ENCODE measurements around the gene IL1B. TPM values are rescaled to one million over a fixed set of nuclear protein-coding genes. Genes with fewer than 3 reads are reported as not detected.
"Not testable (repeated sequence)": the region's sequence is repeated elsewhere in the genome, so short reads cannot be mapped to it uniquely, and the experiment has no call there.

Gene IL1B
- total RNA-seq, 1 donor from 2014 or later, result not detected

DNA sequence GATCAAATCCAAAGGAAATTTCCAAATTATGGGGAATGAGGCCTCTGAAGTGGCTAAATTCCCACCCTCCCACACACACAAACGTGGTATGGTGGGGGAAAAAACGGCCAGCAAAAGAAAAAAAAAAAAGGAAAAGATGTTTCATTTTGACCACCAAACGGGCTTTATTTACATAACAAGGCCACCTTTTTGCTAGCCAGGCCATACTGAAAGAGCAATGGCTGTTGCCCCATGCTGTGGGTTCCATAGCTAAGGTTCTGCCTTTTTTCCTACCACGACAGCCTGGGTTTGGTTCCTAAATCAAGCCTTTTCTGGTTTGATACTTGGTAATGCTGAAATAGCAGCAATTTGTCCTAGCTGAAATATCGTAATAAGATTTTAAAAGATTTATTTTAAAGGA lies 14.0 kb upstream of the IL1B start:
- no peak for DNase-seq (ENCODE audit: low read depth)

DNA sequence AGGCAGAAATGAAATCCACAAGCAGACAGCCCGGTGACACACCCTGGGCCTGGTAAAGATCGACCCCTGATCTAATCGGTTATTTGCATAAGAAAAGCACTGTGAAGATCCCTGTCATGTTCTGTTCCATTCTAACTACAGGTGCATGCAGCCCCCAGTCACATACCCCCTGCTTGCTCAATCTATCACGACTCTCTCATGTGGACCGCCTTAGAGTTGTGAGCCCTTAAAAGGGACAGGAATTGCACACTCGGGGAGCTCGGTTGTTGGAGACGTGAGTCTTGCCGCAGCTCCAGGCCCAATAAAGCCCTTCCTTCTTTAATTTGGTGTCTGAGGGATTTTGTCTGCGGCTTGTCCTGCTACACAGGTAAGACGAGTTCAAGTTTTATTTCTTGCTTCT lies 13.4 kb upstream of the IL1B start:
- no peak for DNase-seq (ENCODE audit: low read depth)

DNA sequence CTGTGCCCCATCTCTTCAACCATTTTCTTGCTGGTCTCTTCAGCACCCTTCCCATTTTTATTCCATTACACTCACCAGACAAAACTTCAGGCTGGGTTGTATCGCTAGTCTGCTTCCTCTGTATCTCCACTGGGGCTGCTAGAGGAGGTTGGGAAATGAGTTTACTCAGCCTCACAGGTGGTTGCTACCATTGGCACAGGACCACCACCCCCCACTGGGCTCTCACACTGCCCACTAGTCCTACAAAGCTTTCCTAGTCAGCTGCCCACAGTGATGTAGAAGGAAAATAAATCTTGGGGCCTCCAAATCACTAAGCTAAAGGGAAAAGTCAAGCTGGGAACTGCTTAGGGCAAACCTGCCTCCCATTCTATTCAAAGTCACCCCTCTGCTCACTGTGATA lies 12.3 kb upstream of the IL1B start:
- no peak for DNase-seq (ENCODE audit: low read depth)

DNA sequence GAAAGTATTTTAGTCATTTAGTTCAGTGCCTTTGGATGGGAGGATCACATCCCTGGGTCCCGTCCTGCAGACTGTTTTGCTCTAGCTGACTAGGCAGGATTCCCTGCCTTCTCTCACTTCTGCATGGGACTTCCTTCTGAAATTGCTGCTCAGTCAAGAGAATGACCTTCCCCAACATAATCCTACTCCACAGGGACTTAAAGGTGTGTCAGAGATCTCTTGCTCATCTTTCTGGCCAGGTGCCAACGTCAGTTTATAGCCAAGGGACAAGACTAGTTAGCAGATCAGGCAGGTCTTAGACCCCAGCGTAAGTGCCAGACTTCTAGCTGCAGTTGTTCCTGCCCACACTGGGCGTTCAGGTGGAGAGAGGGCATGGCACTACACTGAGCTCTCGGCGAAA lies 9.5 kb upstream of the IL1B start:
- no peak for DNase-seq (ENCODE audit: low read depth)

DNA sequence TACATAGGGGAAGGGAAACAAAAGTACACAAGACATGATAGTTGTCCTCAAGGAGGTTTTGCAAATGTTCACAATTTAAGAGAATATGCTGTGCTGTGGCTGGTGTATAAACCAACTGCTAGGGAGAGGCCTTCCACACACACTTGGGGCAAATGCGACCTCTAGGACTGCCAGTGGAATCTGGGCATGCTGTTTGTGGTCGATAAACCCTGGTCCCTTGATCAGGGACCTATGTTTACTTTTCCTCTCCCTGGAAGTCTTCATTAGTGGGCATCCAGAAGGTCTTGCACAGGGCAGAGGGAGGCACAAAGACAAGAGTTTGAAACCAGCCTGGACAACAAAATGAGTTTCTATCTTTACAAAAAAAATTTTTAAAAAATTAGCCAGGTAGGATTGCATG lies 7.3 kb upstream of the IL1B start:
- DNase-seq (ENCODE audit: low read depth), result no peak

DNA sequence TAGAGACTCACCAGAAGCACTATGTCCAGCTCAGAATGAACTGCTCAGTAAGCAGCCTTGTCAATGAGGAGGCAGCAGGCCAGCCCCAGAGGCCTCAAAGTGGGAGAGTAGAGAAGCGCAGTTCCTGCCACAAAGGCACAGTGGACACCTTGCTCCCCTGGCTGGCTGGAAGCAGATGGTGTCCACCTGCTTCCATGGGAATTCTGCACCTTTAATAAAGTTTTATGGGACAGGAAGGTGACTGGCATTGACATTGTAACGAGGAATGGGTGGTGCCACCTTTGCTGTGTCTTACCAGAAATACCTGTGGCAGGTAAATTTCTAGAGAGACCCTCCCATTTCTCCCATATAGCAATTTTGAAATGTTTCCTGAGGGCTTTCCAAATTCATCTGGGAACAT lies 6.7 kb upstream of the IL1B start:
- DNase-seq (ENCODE audit: low read depth), result no peak

DNA sequence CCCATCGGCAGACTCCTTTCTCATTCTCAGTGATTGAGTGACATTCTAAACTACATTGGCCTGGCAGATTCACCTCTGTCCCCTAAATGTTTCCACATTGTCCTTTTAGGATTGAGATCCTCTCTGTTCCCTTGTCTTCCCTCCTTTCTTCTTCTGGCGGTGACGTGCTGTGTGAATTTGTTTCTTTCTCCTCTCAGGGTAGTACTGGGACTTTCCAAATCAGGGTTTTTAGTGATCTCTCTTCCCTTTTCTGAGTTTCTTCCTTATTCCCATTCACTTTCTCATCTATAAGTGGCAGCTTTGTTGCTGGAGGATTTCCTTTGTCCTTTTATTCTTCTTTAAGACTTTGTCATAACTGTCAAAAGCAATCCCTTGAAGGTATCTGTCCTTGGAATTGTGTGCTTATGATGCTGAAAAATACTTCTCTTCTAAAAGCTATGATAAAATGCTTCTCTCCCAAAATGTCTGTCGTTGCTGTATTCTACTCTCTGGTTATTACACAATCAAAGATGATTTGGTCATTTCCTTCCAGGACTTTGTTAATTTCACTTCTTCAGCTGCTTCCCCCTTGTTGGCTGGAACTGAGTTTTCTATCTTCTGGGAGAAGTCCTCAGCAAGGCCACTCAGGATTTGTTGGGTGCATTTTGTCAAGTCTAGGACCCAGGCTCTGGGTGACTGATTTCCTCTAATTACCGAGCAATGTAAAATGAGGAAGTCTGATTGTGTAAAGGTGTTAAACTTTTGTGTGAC lies 4.9 kb upstream of the IL1B start:
- DNase-seq (ENCODE audit: low read depth), result no peak

DNA sequence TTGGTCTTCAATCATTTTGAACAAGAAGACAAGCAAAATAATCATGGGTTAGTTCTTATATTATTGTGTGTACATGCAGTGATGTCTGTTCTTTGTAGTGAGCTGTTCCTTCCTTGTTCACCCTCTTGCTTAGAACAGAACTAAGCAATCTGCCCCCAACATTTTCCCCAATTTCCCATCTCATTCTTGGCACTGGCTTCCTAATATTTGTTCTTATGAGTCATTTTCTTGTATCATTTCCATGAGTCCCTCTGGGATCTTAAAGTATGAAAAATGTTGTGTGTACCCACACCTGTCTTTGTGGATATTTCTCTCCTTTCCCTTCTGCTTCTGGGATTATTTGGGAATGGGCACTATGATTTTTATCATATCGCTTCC lies 3.5 kb upstream of the IL1B start:
- DNase-seq (ENCODE audit: low read depth), result no peak

DNA sequence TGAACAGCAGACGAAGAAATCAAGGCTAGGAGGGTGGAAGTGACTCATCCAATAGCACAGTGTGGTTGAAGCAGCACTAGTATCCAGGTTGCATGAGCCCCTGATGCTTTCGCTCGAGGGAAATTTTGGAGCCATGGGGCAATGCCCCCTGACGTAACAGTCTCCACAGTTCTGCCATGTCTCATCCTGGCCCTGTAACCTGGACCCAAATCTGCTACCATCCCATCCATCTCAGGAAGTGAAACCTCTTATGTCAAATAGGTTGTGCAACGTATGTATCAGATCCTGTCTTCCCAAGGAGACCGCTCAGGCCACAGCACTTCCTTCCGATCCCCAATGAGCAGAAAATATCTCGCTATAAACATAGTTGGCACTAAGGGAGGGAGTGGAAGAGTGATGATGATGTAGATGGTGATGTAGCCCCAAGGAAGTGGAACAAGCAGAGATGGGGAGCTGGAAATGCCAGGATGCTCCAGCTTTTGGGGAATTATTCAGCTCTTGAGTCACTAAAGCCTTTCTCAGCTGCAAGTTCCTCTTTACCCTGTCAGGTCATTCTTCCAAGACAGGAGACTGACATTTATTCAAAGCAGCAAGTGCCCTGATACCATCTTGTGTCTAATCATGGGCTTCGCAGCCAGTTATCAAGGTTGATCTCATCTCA lies 3.0 kb upstream of the IL1B start:
- DNase-seq (ENCODE audit: low read depth), result no peak

DNA sequence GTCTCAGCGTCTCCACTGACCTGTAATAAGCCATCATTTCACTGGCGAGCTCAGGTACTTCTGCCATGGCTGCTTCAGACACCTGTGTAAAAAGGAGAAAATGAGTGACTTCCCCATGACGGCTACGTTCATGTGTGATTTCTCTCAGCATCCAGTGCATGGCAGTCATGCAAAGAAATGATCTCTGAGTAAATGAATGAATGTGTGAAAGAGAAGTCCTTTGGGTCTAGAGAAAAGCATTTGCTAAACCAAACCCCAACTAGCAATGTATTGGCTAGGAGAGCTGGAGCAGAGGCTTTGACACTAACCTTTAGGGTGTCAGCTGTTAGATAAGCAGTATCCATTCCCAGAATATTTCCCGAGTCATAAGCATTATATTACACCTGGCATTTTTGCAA lies 417 bp downstream of the IL1B start:
- DNase-seq (ENCODE audit: low read depth), result no peak

DNA sequence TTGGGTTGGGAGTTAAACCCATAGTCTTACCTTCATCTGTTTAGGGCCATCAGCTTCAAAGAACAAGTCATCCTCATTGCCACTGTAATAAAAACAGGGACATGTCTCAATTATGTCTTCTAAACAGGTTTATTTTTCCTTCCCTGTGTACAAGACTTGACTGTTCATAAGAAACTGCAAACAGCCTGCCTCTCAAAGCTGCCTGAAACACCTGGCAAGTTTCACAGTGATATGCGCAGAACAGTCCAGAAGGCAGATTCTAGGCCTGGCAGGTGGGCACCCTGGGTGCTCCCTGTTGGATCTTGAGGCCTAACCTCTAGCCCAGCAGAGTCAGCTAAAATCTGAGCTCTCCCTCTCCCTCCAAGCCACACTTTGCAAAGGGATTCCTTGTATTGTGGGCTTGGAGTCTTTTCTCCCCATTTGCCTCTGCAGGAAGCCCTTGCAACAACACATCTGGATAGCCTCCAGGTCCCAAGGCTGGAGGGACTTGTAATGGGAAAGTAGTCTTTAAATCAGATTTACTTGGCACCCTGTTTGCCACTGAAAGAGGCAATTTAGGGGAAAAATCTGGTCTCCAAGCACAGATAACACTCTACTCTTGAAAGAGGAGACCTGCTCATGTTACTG lies 930 bp downstream of the IL1B start:
- DNase-seq (ENCODE audit: low read depth), result no peak

DNA sequence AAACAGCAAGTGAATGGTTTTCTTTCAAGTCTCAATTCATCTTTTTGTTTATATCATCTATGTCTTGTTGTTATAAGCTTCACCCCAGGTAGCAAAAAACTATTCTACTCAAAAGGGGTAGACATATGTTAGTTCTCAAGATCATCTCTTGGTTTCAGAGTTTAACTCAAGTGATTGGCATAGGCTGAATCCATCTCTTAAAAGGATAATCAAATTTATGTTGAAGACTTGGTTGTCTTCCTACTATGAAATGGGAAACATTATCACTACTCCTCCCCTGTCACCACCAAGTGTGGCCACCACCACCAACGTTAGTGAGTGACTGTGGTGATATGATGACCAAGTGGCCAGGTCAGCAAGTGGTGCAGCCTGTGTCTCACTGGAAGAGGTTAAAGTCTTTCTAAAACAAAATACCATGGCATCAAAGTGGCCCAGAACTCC lies 1.5 kb downstream of the IL1B start:
- no peak for DNase-seq (ENCODE audit: low read depth)

DNA sequence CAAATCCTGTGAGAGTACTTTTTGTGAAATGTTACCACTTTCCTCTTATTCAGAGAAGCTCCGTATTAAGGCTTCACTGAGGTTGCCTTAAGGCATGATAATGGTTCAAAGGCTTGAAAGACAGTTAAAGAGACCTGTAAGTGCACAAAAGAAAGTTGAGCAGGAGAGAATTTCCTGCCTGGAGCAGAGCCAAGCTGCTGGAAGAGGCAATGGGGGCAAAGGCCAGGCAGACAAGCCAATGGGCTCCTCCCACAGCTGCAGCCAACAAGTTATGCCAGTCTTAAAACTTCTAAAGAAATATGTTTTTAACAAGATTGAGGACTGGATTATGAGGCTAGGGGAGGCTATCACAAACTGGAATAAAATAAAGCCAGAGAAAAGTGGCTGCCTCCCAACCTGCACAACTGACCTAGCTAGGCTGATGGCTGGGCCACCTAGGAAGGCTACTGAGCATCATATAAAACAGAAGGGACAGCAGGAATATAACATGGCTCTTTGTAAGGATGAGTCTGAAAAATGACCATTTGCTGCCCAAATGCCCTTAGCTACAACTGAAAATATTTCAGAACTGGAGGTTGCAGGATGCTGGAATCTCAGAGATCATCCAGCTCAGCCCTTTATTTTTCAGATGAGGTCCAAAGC lies 2.1 kb downstream of the IL1B start:
- no peak for DNase-seq (ENCODE audit: low read depth)

DNA sequence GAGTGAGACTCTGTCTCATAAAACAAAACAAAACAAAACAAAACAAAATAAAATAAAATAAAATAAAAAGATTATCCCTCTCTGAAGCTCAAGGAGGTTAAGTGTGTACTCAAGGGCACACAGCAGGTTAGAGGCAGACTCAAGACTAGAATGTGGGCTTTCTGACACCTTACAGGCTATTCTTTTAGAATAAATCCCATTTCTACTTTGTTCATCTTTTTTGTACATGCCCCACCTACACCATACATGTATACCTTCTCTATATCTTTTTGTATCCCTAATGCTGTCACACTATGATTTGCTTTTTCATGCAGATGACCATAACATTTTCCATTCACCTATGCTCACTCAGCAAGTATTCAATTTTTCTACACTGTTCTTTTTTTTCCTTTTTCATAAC lies 2.6 kb downstream of the IL1B start:
- no peak for DNase-seq (ENCODE audit: low read depth)

DNA sequence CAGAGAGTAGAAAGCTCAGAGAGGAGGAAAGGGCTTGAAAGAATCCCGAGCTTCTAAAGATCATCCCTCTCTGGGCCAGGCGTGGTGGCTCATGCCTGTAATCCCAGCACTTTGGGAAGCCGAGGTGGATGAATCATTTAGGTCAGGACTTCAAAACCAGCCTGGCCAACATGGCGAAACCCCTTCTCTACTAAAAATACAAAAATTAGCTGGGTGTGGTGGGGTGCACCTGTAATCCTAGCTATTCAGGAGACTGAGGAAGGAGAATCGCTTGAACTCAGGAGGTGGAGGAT lies 3.0 kb downstream of the IL1B start:
- DNase-seq (ENCODE audit: low read depth), result not testable (repeated sequence)

DNA sequence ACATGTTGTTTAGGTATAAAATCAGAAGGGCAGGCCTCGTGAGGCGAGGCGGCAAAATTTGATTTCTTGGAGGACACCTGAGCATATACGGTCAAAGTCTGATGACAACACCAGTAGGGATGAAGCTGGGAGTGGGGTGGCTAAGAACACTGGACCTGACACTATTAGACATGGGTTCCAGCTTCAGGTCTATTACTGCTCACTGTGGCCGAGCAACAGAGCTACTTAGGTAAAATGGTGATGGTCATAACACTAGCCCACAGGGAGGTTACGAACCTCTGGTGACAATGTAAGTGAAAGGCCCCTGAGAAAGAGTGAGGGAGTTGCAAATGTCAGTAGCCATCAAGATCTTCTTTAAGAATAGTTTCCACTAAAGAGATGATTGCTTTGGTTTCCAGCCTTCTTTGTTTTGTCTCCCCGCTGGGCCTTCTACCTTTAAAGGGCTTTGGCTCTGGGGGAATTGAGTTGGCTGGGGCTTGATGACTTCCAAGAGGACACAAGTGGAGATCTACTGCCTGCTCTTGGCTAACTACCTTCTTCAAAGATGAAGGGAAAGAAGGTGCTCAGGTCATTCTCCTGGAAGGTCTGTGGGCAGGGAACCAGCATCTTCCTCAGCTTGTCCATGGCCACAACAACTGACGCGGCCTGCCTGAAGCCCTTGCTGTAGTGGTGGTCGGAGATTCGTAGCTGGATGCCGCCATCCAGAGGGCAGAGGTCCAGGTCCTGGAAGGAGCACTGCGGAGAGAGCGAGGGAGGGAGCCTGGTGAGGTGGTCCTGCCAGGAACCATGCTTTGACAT lies 3.5 kb downstream of the IL1B start:
- no peak for DNase-seq (ENCODE audit: low read depth)

DNA sequence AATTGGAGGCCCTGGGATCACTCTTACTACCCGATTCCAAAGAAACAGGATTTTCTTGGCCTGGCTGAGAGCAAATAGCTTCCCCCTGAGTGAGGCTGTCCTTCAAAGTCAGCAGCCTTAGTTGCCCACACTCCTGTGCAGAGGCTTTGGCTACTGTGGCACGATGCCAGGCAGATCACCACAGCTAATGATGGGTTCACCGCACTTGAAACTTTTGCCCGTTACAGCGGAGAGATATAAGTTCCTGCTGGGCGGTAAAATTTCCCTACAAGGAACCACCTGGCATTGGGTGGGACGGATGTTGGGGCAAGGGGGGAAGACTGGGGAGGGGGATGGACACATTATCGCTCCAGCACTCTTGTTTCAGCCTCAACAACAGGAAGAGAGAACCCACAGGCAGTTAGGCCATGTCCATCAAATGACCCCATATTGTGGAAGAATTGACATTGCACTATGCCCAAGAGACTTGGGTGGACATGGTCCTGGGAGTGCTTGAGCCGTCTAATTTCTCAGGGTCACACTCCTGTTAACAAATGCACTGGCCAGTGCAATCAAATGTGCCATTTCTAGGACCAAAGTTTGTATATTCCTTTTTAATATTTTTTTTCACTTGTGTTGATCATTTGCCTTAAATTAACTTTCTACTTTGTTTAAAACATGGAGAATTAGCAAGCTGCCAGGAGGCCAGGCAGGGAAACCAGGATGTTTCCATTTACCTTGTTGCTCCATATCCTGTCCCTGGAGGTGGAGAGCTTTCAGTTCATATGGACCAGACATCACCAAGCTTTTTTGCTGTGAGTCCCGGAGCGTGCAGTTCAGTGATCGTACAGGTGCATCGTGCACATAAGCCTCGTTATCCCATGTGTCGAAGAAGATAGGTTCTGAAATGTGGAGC lies 4.4 kb downstream of the IL1B start:
- DNase-seq (ENCODE audit: low read depth), result no peak

DNA sequence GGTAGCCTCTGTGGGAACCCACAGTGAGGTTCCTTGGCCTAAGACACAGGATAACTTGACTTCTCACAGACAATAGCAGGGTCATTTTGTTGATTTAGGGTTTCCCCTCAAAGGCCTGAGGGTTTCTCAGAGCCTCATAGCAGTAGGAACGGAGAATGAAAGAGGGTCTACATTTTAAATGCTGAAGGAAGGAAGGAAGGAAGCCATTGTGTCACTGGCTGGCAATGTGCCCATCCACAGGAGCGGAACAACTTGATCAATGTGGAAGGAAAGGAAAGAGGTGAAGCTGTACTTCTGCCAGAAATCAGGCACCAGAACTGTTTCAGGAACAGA lies 5.1 kb downstream of the IL1B start:
- DNase-seq (ENCODE audit: low read depth), result no peak

DNA sequence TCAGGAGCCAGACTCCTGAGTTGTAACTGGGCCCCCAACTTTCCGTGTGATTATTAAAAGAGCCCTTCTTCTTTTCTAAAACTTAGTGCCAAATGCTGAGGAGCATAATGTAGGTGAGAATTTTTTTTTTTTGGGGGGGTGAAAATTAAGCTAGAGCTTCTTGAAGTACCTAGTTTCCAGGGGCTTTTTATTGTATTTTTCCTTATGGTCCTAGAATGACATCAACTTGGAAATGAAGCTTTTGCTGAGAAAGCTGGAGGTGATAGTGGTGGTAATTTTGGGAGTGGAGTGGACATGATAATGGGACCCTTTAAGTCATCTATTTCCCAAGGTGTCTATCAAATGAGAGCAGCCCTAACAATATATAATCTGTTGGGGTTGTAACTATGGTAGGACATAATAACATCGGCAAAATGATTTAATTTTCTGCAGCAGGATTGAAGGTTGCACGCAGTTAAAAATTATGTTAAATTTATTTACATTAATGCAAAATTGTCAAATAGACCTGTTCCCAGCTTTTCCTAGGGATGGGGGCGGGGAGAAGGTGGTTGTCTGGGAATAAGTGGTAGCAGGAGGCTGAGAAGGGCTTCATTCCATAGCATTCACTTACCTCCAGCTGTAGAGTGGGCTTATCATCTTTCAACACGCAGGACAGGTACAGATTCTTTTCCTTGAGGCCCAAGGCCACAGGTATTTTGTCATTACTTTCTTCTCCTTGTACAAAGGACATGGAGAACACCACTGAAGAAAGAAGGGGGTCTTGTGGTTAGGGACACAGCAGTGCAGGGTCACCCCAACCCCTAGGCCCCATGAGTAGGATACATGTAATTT lies 5.7 kb downstream of the IL1B start:
- DNase-seq (ENCODE audit: low read depth), result no peak

Measured in myocyte (in vitro differentiated cells).